ENCODE results near the gene INS. TPM values are rescaled to one million over a fixed set of nuclear protein-coding genes. Genes with fewer than 3 reads are reported as not detected.

INS gene
- total RNA-seq, 1 experiment from 2014 or later, result not detected

GRCh38 chr11:2191883-2192282 lies 30.9 kb upstream of the INS start:
- Histone ChIP-seq H3K23me2 (ENCODE audit: insufficient read length, low read depth, low read length, poor library complexity, severe bottlenecking) (no peaks in the 10 kb centered on the region), H3K56ac (ENCODE audit: insufficient read length, low read depth, low read length) (no peak overlapping the region), H3K9ac (ENCODE audit: extremely low read depth, insufficient read length, low read length) (no peak overlapping the region), H3K4me2 (ENCODE audit: insufficient read depth, insufficient read length, low read length) (no peak overlapping the region), H4K20me1 (ENCODE audit: control insufficient read depth, insufficient read depth, insufficient read length) (no peaks in the 10 kb centered on the region), H4K91ac (ENCODE audit: insufficient read length, low read depth, low read length) (no peak overlapping the region), H2BK20ac (ENCODE audit: low read depth, low read length, poor library complexity, severe bottlenecking) (no peak overlapping the region), H3K27me3 (ENCODE audit: insufficient read depth, low read length) (no peaks in the 10 kb centered on the region; the same call in 1 of the 2 replicates), H3K79me1 (ENCODE audit: insufficient read depth, low read depth, low read length, poor library complexity, severe bottlenecking) (no peaks in the 10 kb centered on the region), H3K18ac (ENCODE audit: insufficient read length, low read depth, low read length) (no peak overlapping the region), H3K27ac (ENCODE audit: insufficient read length, low read depth, low read length) (no peak overlapping the region), H3K14ac (ENCODE audit: insufficient read depth, low read length) (no peak overlapping the region; the same call in 1 of the 2 replicates), H3K23ac (ENCODE audit: insufficient read length, low read depth, low read length) (no peak overlapping the region), H4K5ac (ENCODE audit: insufficient read length, low read depth, low read length) (no peak overlapping the region), H2BK15ac (ENCODE audit: low read depth, low read length) (no peak overlapping the region), H2AK5ac (ENCODE audit: insufficient read length, low read length) (no peak overlapping the region), H3K9me3 (ENCODE audit: control insufficient read depth, low read depth, low read length) (no peaks in the 10 kb centered on the region), H3K79me2 (ENCODE audit: insufficient read depth, low read length) (no peaks in the 10 kb centered on the region), H3K4ac (ENCODE audit: low read depth, low read length) (no peak overlapping the region), H2BK120ac (ENCODE audit: low read depth, low read length, poor library complexity, severe bottlenecking) (no peak overlapping the region), H3K4me1 (ENCODE audit: insufficient read depth, low read length) (no peaks in the 10 kb centered on the region), H2BK5ac (ENCODE audit: insufficient read length, low read length) (no peak overlapping the region), H3T11ph (ENCODE audit: low read length) (no peak overlapping the region), H4K8ac (replicated peaks; ENCODE audit: insufficient read length, low read depth, low read length) (no peak overlapping the region), H2BK12ac (ENCODE audit: insufficient read length, low read depth, low read length) (no peak overlapping the region), H2AFZ (ENCODE audit: low read length) (no peak overlapping the region)
- Mint-ChIP-seq H3K4me3 (no peak overlapping the region), H3K27ac (no peak overlapping the region), H3K4me1 (peaks cover 0 to 5% of the 10 kb centered on the region in 2 experiments; a peak in 2 of 4 replicates), H3K36me3 (ENCODE audit: insufficient read depth in 1 of 3, low read depth in 3 of 3) (no peaks in the 10 kb centered on the region), H3K27me3 (ENCODE audit: low read depth) (peaks cover 30% of the 10 kb centered on the region), H3K9me3 (no peaks in the 10 kb centered on the region)
- no peak for DNase-seq
- TF ChIP-seq, protein P1, sequence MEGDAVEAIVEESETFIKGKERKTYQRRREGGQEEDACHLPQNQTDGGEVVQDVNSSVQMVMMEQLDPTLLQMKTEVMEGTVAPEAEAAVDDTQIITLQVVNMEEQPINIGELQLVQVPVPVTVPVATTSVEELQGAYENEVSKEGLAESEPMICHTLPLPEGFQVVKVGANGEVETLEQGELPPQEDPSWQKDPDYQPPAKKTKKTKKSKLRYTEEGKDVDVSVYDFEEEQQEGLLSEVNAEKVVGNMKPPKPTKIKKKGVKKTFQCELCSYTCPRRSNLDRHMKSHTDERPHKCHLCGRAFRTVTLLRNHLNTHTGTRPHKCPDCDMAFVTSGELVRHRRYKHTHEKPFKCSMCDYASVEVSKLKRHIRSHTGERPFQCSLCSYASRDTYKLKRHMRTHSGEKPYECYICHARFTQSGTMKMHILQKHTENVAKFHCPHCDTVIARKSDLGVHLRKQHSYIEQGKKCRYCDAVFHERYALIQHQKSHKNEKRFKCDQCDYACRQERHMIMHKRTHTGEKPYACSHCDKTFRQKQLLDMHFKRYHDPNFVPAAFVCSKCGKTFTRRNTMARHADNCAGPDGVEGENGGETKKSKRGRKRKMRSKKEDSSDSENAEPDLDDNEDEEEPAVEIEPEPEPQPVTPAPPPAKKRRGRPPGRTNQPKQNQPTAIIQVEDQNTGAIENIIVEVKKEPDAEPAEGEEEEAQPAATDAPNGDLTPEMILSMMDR (conservative IDR thresholded peaks at IDR 0.05), result no peak
- no CpG with 5 or more reads among the region's 7 CpGs for WGBS (ENCODE audit: extremely low coverage, insufficient read length, low lambda C conversion rate)

Data from H9 (cell line).